Keratinocyte (primary cell): ENCODE measurements around the gene TRPV5. TPM values are rescaled to one million over a fixed set of nuclear protein-coding genes. Genes with fewer than 3 reads are reported as not detected.

Experiments
- DNase-seq: peaks from one replicate; pipeline ENCODE4 v3.0.0-alpha.2; 2011; ENCODE audit warnings: low read depth, missing footprints, low spot score
- FAIRE-seq: peaks from 2 replicates; lab custom pipeline; 2011; peaks lifted over from hg19 to GRCh38; lab: Jason Lieb, UNC
- H2AFZ ChIP-seq: 2 replicates; pipeline ENCODE4 v1.6.0; 2012; ENCODE audit warnings: low read length, control low read depth, inconsistent platforms; ENCODE audit not compliant: control insufficient read depth
- H3K27ac ChIP-seq: 2 replicates; pipeline ENCODE4 v1.5.1; 2011; ENCODE audit warnings: low read length; ENCODE audit not compliant: control insufficient read depth, insufficient read depth
- H3K27me3 ChIP-seq: 3 replicates; pipeline ENCODE4 v1.6.0; 2011; ENCODE audit warnings: low read length; ENCODE audit not compliant: control insufficient read depth, insufficient read depth; ENCODE audit errors: extremely low read depth
- H3K36me3 ChIP-seq, 2 experiments: 2 replicates in 1 of 2; 3 replicates in 1 of 2; pipeline ENCODE4 v1.5.1; 2011; ENCODE audit warnings: low read length in 2 of 2, mild to moderate bottlenecking in 1 of 2; ENCODE audit not compliant: control insufficient read depth in 2 of 2, insufficient read depth in 2 of 2; ENCODE audit errors: extremely low read depth in 1 of 2
- H3K4me1 ChIP-seq: 3 replicates; pipeline ENCODE4 v1.5.1; 2011; ENCODE audit warnings: low read length; ENCODE audit not compliant: control insufficient read depth, insufficient read depth; ENCODE audit errors: extremely low read depth
- H3K4me2 ChIP-seq: 3 replicates; pipeline ENCODE4 v1.6.0; 2011; ENCODE audit warnings: low read depth, low read length; ENCODE audit not compliant: control insufficient read depth, insufficient read depth; ENCODE audit errors: extremely low read depth
- H3K4me3 ChIP-seq, 3 experiments: fragments of 200-600 bp in 1 of 3; sonication (generic) in 1 of 3; 2 replicates in 2 of 3; 3 replicates in 1 of 3; pipeline ENCODE4 v1.5.1; 2011 to 2016; ENCODE audit warnings: low read length in 3 of 3, mild to moderate bottlenecking in 3 of 3, control low read depth in 2 of 3, inconsistent platforms in 1 of 3, low read depth in 1 of 3, mixed read lengths in 1 of 3, mixed run types in 1 of 3, moderate library complexity in 1 of 3; ENCODE audit not compliant: control insufficient read depth in 2 of 3, insufficient read depth in 2 of 3; ENCODE audit errors: extremely low read depth in 1 of 3
- H3K79me2 ChIP-seq: 2 replicates; pipeline ENCODE4 v1.6.0; 2012; ENCODE audit warnings: low read length; ENCODE audit not compliant: control insufficient read depth, insufficient read depth
- H3K9ac ChIP-seq: 3 replicates; pipeline ENCODE4 v1.6.0; 2011; ENCODE audit warnings: low read length; ENCODE audit not compliant: control insufficient read depth, insufficient read depth; ENCODE audit errors: extremely low read depth
- H3K9me1 ChIP-seq: 3 replicates; pipeline ENCODE4 v1.6.0; 2011; ENCODE audit warnings: low read length; ENCODE audit not compliant: control insufficient read depth, insufficient read depth; ENCODE audit errors: extremely low read depth
- H3K9me3 ChIP-seq: 2 replicates; pipeline ENCODE4 v1.5.1; 2012; ENCODE audit warnings: low read depth, low read length; ENCODE audit not compliant: control insufficient read depth
- H4K20me1 ChIP-seq: 3 replicates; pipeline ENCODE4 v1.6.0; 2011; ENCODE audit warnings: low read length; ENCODE audit not compliant: control insufficient read depth, insufficient read depth; ENCODE audit errors: extremely low read depth
- CTCF ChIP-seq, 3 experiments: IDR thresholded peaks in 1 of 3; conservative IDR thresholded peaks in 1 of 3; optimal IDR thresholded peaks in 1 of 3; 2 replicates in 2 of 3; 3 replicates in 1 of 3; pipeline versions ENCODE3 to v1.5.1; 2011; ENCODE audit warnings: low read length in 3 of 3, mild to moderate bottlenecking in 3 of 3, moderate library complexity in 2 of 3, control low read depth in 1 of 3, inconsistent platforms in 1 of 3; ENCODE audit not compliant: insufficient read depth in 2 of 3; ENCODE audit errors: extremely low read depth in 1 of 3
- EZH2 ChIP-seq: IDR thresholded peaks from one replicate; pipeline ENCODE4 v1.6.1; 2012; ENCODE audit warnings: inconsistent platforms, mild to moderate bottlenecking, low read length, moderate library complexity
- dilution Hi-C: fragments of 300-500 bp; cut with MboI; formaldehyde crosslinking; loops from one replicate; pipeline ENCODE4 v1.7.0; 2020; ENCODE audit warnings: low sequenced_read_pairs; ENCODE audit not compliant: extremely low pct_ligation_motif_present
- polyA plus RNA-seq, 5 experiments: library from polyadenylated mRNA; depleted of rRNA in 3 of 5; stranded (reverse) in 3 of 5; stranded (forward) in 1 of 5; unstranded in 1 of 5; fragments of >200 nt; gene quantifications; 1 replicate in 1 of 5; 2 replicates in 3 of 5; 3 replicates in 1 of 5; pipeline versions ENCODE4 v1.2.1 to v1.2.3, GENCODE V29; 2011 to 2012; ENCODE audit warnings: missing spikeins in 2 of 5, low read depth in 1 of 5, low replicate concordance in 1 of 5

TRPV5 gene
- polyA plus RNA-seq, 1 donor (not counting 4 experiments of a cell fraction or from before 2014, with no cell fraction given) = not detected

- Histone ChIP-seq H2AFZ (no peak overlapping the region), H3K9me1 (no peaks in the 10 kb centered on the region), H4K20me1 (no peaks in the 10 kb centered on the region), H3K9ac (no peak overlapping the region), H3K9me3 (no peaks in the 10 kb centered on the region), H3K79me2 (no peaks in the 10 kb centered on the region), H3K4me2 (no peak overlapping the region), H3K36me3 (no peaks in the 10 kb centered on the region), H3K4me1 (peaks cover 13% of the 10 kb centered on the region), H3K27ac (no peak overlapping the region), H3K27me3 (no peaks in the 10 kb centered on the region), H3K4me3 (no peak overlapping the region)
- DNase-seq (peak; percentile 48), FAIRE-seq (peak; percentile 56)
- no peak for TF ChIP-seq EZH2
- no peak for TF ChIP-seq CTCF (optimal IDR thresholded peaks at IDR 0.05 in 1 of 3, IDR thresholded peaks at IDR 0.05 in 1 of 3, conservative IDR thresholded peaks at IDR 0.05 in 1 of 3; ENCODE audit: extremely low read depth in 1 of 3, insufficient read depth in 2 of 3, low read length in 3 of 3)
- dilution Hi-C loops = no loop called here
Measured at GRCh38 chr7:142943706-142944268, 10.2 kb upstream of the TRPV5 start.

GRCh38 chr7:142942746-142943145 is 9.2 kb upstream of the TRPV5 start:
- no peaks in the 10 kb centered on the region for H3K36me3 ChIP-seq
- no peak overlapping the region for H2AFZ ChIP-seq
- no peaks in the 10 kb centered on the region for H3K9me1 ChIP-seq
- H3K9ac ChIP-seq = no peak overlapping the region
- no peaks in the 10 kb centered on the region for H4K20me1 ChIP-seq
- no peak overlapping the region for H3K4me3 ChIP-seq
- peaks cover 13% of the 10 kb centered on the region for H3K4me1 ChIP-seq
- H3K27ac ChIP-seq = no peak overlapping the region
- DNase-seq (no peak), FAIRE-seq (no peak)
- H3K27me3 ChIP-seq = no peaks in the 10 kb centered on the region
- H3K4me2 ChIP-seq = no peak overlapping the region
- dilution Hi-C loops = no loop called here
- no peaks in the 10 kb centered on the region for H3K79me2 ChIP-seq
- H3K9me3 ChIP-seq = no peaks in the 10 kb centered on the region
- TF ChIP-seq EZH2 = no peak

- no peaks in the 10 kb centered on the region for H3K27me3 ChIP-seq
- no peak for DNase-seq
Measured at GRCh38 chr7:142941541-142941940, 8.0 kb upstream of the TRPV5 start.

More at GRCh38 chr7:142941541-142941940, 8.0 kb upstream of the TRPV5 start:
- Histone ChIP-seq H3K4me3 (no peak overlapping the region), H3K9me1 (no peaks in the 10 kb centered on the region), H3K27ac (no peak overlapping the region), H3K9ac (no peak overlapping the region), H3K9me3 (no peaks in the 10 kb centered on the region), H4K20me1 (no peaks in the 10 kb centered on the region), H2AFZ (no peak overlapping the region), H3K4me2 (no peak overlapping the region), H3K4me1 (peaks cover 13% of the 10 kb centered on the region), H3K36me3 (no peaks in the 10 kb centered on the region), H3K79me2 (no peaks in the 10 kb centered on the region)
- FAIRE-seq = no peak
- TF ChIP-seq EZH2 (no peak), CTCF (optimal IDR thresholded peaks at IDR 0.05 in 1 of 3, IDR thresholded peaks at IDR 0.05 in 1 of 3, conservative IDR thresholded peaks at IDR 0.05 in 1 of 3; ENCODE audit: extremely low read depth in 1 of 3, insufficient read depth in 2 of 3, low read length in 3 of 3) (no peak)
- dilution Hi-C loops = no loop called here
